Testis (tissue), 2 donors: ENCODE results near the gene SCG5.

ENCODE experiments used
- CTCF ChIP-seq, 3 experiments: fragments of 450-650 bp in 2 of 3; fragments of 200-600 bp in 1 of 3; sonication (generic) in 1 of 3; IDR thresholded peaks; one replicate each; pipeline ENCODE4 v1.5.1; 2016 to 2019; ENCODE audit warnings: antibody characterized with exemption in 3 of 3, mild to moderate bottlenecking in 2 of 3, moderate library complexity in 1 of 3
- POLR2A ChIP-seq: fragments of 450-650 bp; IDR thresholded peaks from one replicate; pipeline ENCODE4 v1.6.1; 2017; ENCODE audit warnings: antibody characterized with exemption, mild to moderate bottlenecking, moderate library complexity

GRCh38 chr15:32704395-32704981 is 63.0 kb downstream of the SCG5 start:
- no peak for TF ChIP-seq CTCF (IDR thresholded peaks at IDR 0.05)
- TF ChIP-seq POLR2A, result no peak
